Lower leg skin (tissue), 3 donors: ENCODE data around the gene HYDIN.

Experiments
- CTCF ChIP-seq, 3 donors: fragments of 450-650 bp; IDR thresholded peaks; one replicate each; pipeline ENCODE4 v1.5.1; 2016; ENCODE audit warnings: antibody characterized with exemption in 3 of 3, mild to moderate bottlenecking in 3 of 3, moderate library complexity in 2 of 3
- POLR2A ChIP-seq, 2 donors: fragments of 450-650 bp; IDR thresholded peaks; one replicate each; pipeline ENCODE4 v1.6.1; 2016 to 2017; ENCODE audit warnings: antibody characterized with exemption in 2 of 2, mild to moderate bottlenecking in 1 of 2, moderate library complexity in 1 of 2

- TF ChIP-seq CTCF (IDR thresholded peaks at IDR 0.05), result no peak
- no peak for TF ChIP-seq POLR2A (IDR thresholded peaks at IDR 0.05)
Observed at GRCh38 chr16:70758786-70759185, 471.7 kb downstream of the HYDIN start.
